Gastroesophageal sphincter (tissue), 4 donors: ENCODE data around the gene OR51D1. TPM values are rescaled to one million over a fixed set of nuclear protein-coding genes. Genes with fewer than 3 reads are reported as not detected.

Experiments
- ATAC-seq: fragments of 150-250 bp; one replicate; pipeline ENCODE4 v1.9.1; 2016; ENCODE audit warnings: mild to moderate bottlenecking, moderate library complexity
- H3K27ac ChIP-seq, 4 donors: fragments of 200-600 bp; sonication (generic) in 3 of 4; 1 replicate in 3 of 4; 2 replicates in 1 of 4; pipeline ENCODE4 v1.5.1; 2016 to 2019
- H3K27me3 ChIP-seq: fragments of 200-600 bp; sonication (generic); one replicate; pipeline ENCODE4 v1.5.1; 2019
- H3K36me3 ChIP-seq, 2 donors: fragments of 200-600 bp; sonication (generic); one replicate each; pipeline ENCODE4 v1.5.1; 2019; ENCODE audit warnings: control low read depth in 1 of 2
- H3K4me1 ChIP-seq, 3 donors: fragments of 200-600 bp; sonication (generic); 1 replicate in 2 of 3; 2 replicates in 1 of 3; pipeline ENCODE4 v1.5.1; 2016 to 2019; ENCODE audit warnings: control low read depth in 2 of 3
- H3K4me3 ChIP-seq, 2 donors: fragments of 200-600 bp; sonication (generic); one replicate each; pipeline ENCODE4 v1.5.1; 2019; ENCODE audit warnings: mild to moderate bottlenecking in 1 of 2, moderate library complexity in 1 of 2
- H3K9me3 ChIP-seq, 3 donors: fragments of 200-600 bp; sonication (generic); one replicate each; pipeline ENCODE4 v1.5.1; 2017 to 2019; ENCODE audit warnings: control low read depth in 2 of 3
- CTCF ChIP-seq, 4 experiments: fragments of 200-600 bp in 2 of 4; fragments of 450-650 bp in 2 of 4; sonication (generic) in 1 of 4; IDR thresholded peaks; one replicate each; pipeline ENCODE4 v1.5.1; 2017 to 2019; ENCODE audit warnings: antibody characterized with exemption in 4 of 4, mild to moderate bottlenecking in 2 of 4, moderate library complexity in 2 of 4
- EP300 ChIP-seq: sonication (generic); formaldehyde crosslinking; IDR thresholded peaks from one replicate; pipeline ENCODE4 v1.6.1; 2017; ENCODE audit warnings: antibody characterized with exemption, mild to moderate bottlenecking
- POLR2A ChIP-seq, 2 donors: fragments of 450-650 bp; IDR thresholded peaks; one replicate each; pipeline ENCODE4 v1.6.1; 2017; ENCODE audit warnings: antibody characterized with exemption in 2 of 2, mild to moderate bottlenecking in 2 of 2, moderate library complexity in 1 of 2
- POLR2AphosphoS5 ChIP-seq: sonication (generic); formaldehyde crosslinking; IDR thresholded peaks from one replicate; pipeline ENCODE4 v1.6.1; 2017; ENCODE audit warnings: antibody characterized with exemption
- WGBS, 2 donors: methylation state at CpG; one replicate each; pipeline ENCODE4 v1.1.5; 2018; ENCODE audit warnings: low coverage in 1 of 2; 5-methylcytosine and 5-hydroxymethylcytosine counted together
- total RNA-seq, 4 donors: library from RNA; depleted of rRNA; stranded (reverse); fragments of >200 nt; gene quantifications; one replicate each; pipeline ENCODE4 v1.1.0, GENCODE V29; 2016

Gene OR51D1
- total RNA-seq, 4 donors from 2014 or later = not detected

- no peaks in the 10 kb centered on the region for H3K4me1 ChIP-seq
- 63 to 65% methylated on average over 2 of the region's 2 CpGs for WGBS, 2 donors
- no peak for ATAC-seq
- H3K36me3 ChIP-seq = no peaks in the 10 kb centered on the region
- H3K27ac ChIP-seq = no peak overlapping the region
- H3K27me3 ChIP-seq = no peaks in the 10 kb centered on the region
- no peaks in the 10 kb centered on the region for H3K9me3 ChIP-seq
- no peak overlapping the region for H3K4me3 ChIP-seq
- TF ChIP-seq EP300 = no peak
- TF ChIP-seq POLR2A (IDR thresholded peaks at IDR 0.05) = no peak
- TF ChIP-seq POLR2AphosphoS5 = no peak
- TF ChIP-seq CTCF (IDR thresholded peaks at IDR 0.05) = no peak
Measured at GRCh38 chr11:4671741-4672140, 34.5 kb downstream of the OR51D1 start.

- Histone ChIP-seq H3K36me3 (no peaks in the 10 kb centered on the region), H3K4me1 (no peaks in the 10 kb centered on the region), H3K9me3 (no peaks in the 10 kb centered on the region), H3K4me3 (no peak overlapping the region), H3K27ac (no peak overlapping the region), H3K27me3 (no peaks in the 10 kb centered on the region)
- 26 to 45% methylated on average over 3 of the region's 3 CpGs for WGBS, 2 donors
- TF ChIP-seq EP300 = no peak
- TF ChIP-seq POLR2A (IDR thresholded peaks at IDR 0.05) = no peak
- no peak for TF ChIP-seq CTCF (IDR thresholded peaks at IDR 0.05)
- TF ChIP-seq POLR2AphosphoS5 = no peak
- no peak for ATAC-seq
Measured at GRCh38 chr11:4672470-4672869, 35.2 kb downstream of the OR51D1 start.

- H3K27ac ChIP-seq = no peak overlapping the region
- TF ChIP-seq CTCF (IDR thresholded peaks at IDR 0.05) = no peak
- no peak for TF ChIP-seq POLR2A (IDR thresholded peaks at IDR 0.05)
- TF ChIP-seq POLR2AphosphoS5 = no peak
- no peak for TF ChIP-seq EP300
- no peaks in the 10 kb centered on the region for H3K9me3 ChIP-seq
- ATAC-seq = no peak
- no peaks in the 10 kb centered on the region for H3K36me3 ChIP-seq
- 33 to 65% methylated on average over 1 to 2 of the region's 2 CpGs for WGBS, 2 donors
- no peaks in the 10 kb centered on the region for H3K4me1 ChIP-seq
- no peak overlapping the region for H3K4me3 ChIP-seq
- H3K27me3 ChIP-seq = no peaks in the 10 kb centered on the region
Measured at GRCh38 chr11:4673781-4674180, 36.5 kb downstream of the OR51D1 start.

- Histone ChIP-seq H3K4me1 (no peaks in the 10 kb centered on the region), H3K27me3 (no peaks in the 10 kb centered on the region), H3K4me3 (no peak overlapping the region), H3K9me3 (no peaks in the 10 kb centered on the region), H3K36me3 (no peaks in the 10 kb centered on the region), H3K27ac (no peak overlapping the region)
- ATAC-seq = no peak
- TF ChIP-seq CTCF (IDR thresholded peaks at IDR 0.05) (no peak), POLR2AphosphoS5 (no peak), EP300 (no peak), POLR2A (IDR thresholded peaks at IDR 0.05) (no peak)
- WGBS, 2 donors = 63 to 74% methylated on average over 2 of the region's 2 CpGs
Measured at GRCh38 chr11:4677948-4678347, 40.7 kb downstream of the OR51D1 start.

- no peaks in the 10 kb centered on the region for H3K27me3 ChIP-seq
- no peak for ATAC-seq
- H3K36me3 ChIP-seq = no peaks in the 10 kb centered on the region
- no peak for TF ChIP-seq EP300
- TF ChIP-seq CTCF (IDR thresholded peaks at IDR 0.05) = no peak
- TF ChIP-seq POLR2A (IDR thresholded peaks at IDR 0.05) = no peak
- no peak for TF ChIP-seq POLR2AphosphoS5
- no peak overlapping the region for H3K4me3 ChIP-seq
- H3K9me3 ChIP-seq = no peaks in the 10 kb centered on the region
- H3K27ac ChIP-seq = no peak overlapping the region
- WGBS, 2 donors = 37 to 50% methylated on average over 3 of the region's 3 CpGs
- H3K4me1 ChIP-seq = no peaks in the 10 kb centered on the region
Measured at GRCh38 chr11:4680341-4680740, 43.1 kb downstream of the OR51D1 start.
